ENCODE results near the gene SLC25A52.

DNA sequence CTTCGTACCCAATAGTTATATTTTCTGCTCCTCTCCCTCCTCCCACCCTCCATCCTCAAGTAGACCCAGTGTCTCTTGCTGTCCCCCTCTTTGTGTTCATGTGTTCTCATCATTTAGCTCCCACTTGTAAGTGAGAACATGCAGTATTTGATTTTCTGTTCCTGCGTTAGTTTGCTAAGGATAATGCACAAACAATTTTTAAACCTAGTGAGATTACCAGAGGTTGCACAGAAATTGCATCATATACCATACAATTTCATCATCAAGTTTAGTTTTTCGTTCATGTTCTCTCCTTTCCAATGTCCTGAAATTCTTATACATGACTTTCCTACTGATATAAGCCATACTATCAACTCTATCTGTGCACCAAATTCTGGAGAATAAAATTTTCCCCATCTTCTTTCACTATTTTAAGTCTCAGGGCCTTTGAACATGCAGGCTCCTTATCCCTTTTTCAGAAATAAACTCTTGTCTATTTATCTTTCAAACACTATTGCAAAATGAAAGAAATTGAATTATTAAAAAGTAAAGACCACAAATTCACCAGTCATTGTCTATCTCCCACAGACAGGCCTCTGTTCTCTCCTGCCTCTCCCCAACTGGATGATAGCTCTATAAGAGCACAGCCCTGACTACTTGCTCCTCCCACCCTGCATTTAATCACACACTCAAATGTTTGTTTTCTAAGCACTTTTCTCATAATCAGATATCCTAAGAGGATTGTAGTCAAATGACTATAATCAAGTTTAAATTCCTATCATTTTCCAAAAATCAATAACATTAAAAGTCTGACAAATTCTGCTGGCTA lies 49.1 kb downstream of the SLC25A52 start:
- TF ChIP-seq, protein P1, sequence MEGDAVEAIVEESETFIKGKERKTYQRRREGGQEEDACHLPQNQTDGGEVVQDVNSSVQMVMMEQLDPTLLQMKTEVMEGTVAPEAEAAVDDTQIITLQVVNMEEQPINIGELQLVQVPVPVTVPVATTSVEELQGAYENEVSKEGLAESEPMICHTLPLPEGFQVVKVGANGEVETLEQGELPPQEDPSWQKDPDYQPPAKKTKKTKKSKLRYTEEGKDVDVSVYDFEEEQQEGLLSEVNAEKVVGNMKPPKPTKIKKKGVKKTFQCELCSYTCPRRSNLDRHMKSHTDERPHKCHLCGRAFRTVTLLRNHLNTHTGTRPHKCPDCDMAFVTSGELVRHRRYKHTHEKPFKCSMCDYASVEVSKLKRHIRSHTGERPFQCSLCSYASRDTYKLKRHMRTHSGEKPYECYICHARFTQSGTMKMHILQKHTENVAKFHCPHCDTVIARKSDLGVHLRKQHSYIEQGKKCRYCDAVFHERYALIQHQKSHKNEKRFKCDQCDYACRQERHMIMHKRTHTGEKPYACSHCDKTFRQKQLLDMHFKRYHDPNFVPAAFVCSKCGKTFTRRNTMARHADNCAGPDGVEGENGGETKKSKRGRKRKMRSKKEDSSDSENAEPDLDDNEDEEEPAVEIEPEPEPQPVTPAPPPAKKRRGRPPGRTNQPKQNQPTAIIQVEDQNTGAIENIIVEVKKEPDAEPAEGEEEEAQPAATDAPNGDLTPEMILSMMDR (IDR thresholded peaks at IDR 0.05), result no peak
- no peak for TF ChIP-seq POLR2A (IDR thresholded peaks at IDR 0.05)

Measured in testis (tissue), 2 donors.